Measurements from ENCODE around the gene ZNF341. TPM values are rescaled to one million over a fixed set of nuclear protein-coding genes. Genes with fewer than 3 reads are reported as not detected.

The ZNF341 gene
- total and polyA plus RNA-seq, 9 of the 15 experiments (the other 6 are each of a cell fraction or from before 2014, with no cell fraction given), result 0.08 to 2.6 (median 1.0) TPM

GRCh38 chr20:33719277-33719988 is 12.4 kb upstream of the ZNF341 start (continued):
- TF ChIP-seq, protein P1, sequence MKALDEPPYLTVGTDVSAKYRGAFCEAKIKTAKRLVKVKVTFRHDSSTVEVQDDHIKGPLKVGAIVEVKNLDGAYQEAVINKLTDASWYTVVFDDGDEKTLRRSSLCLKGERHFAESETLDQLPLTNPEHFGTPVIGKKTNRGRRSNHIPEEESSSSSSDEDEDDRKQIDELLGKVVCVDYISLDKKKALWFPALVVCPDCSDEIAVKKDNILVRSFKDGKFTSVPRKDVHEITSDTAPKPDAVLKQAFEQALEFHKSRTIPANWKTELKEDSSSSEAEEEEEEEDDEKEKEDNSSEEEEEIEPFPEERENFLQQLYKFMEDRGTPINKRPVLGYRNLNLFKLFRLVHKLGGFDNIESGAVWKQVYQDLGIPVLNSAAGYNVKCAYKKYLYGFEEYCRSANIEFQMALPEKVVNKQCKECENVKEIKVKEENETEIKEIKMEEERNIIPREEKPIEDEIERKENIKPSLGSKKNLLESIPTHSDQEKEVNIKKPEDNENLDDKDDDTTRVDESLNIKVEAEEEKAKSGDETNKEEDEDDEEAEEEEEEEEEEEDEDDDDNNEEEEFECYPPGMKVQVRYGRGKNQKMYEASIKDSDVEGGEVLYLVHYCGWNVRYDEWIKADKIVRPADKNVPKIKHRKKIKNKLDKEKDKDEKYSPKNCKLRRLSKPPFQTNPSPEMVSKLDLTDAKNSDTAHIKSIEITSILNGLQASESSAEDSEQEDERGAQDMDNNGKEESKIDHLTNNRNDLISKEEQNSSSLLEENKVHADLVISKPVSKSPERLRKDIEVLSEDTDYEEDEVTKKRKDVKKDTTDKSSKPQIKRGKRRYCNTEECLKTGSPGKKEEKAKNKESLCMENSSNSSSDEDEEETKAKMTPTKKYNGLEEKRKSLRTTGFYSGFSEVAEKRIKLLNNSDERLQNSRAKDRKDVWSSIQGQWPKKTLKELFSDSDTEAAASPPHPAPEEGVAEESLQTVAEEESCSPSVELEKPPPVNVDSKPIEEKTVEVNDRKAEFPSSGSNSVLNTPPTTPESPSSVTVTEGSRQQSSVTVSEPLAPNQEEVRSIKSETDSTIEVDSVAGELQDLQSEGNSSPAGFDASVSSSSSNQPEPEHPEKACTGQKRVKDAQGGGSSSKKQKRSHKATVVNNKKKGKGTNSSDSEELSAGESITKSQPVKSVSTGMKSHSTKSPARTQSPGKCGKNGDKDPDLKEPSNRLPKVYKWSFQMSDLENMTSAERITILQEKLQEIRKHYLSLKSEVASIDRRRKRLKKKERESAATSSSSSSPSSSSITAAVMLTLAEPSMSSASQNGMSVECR (CRISPR knock-in tag; IDR thresholded peaks at IDR 0.05), result no peak
- TF ChIP-seq RCOR1 (IDR thresholded peaks at IDR 0.05; ENCODE audit: borderline replicate concordance in 1 of 2, low read depth in 2 of 2, low read length in 2 of 2) (0 out of 4 replicates have a peak, but pooled peaks of 1 of the 2 experiments have one; percentile 7), PML (IDR thresholded peaks at IDR 0.05; ENCODE audit: low read length) (0 out of 2 replicates have a peak, but pooled peaks have one; percentile 22), RHOXF2B (CRISPR knock-in tag; conservative IDR thresholded peaks at IDR 0.05) (no peak), TEAD4 (IDR thresholded peaks at IDR 0.05; ENCODE audit: low read length) (no peak), TEAD4 (CRISPR knock-in tag; IDR thresholded peaks at IDR 0.05; ENCODE audit: borderline replicate concordance) (no peak), BCOR (IDR thresholded peaks at IDR 0.05) (peak; percentile 78), MTA1 (IDR thresholded peaks at IDR 0.05; ENCODE audit: borderline replicate concordance) (no peak), ZBTB8A (IDR thresholded peaks at IDR 0.05; ENCODE audit: partially characterized antibody) (no peak)

Data from K562 (cell line).